Measurements from ENCODE around the gene VSIG10L2. TPM values are rescaled to one million over a fixed set of nuclear protein-coding genes. Genes with fewer than 3 reads are reported as not detected.
"Not testable (repeated sequence)": the region's sequence is repeated elsewhere in the genome, so short reads cannot be mapped to it uniquely, and the experiment has no call there.

Gene VSIG10L2
- total RNA-seq, 1 donor from 2014 or later = not detected

DNA sequence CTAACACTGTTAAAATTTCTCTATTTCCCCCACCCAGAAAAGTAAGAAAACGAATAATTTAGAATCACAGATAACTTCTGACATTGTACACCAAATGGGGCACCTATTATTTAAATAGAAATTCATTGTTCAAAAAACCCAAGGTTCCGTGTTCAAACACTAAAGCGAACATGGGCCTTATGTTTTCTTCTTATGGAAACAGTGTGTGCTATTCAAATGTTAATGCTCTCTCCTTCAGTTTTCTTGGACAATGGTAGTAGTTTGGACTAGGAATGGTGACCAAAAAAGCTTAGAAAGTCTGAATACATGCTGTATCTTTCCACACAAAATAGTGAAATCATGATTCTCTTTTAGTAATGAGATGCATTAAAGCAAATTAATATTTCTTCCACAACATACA lies 33.7 kb downstream of the VSIG10L2 start:
- no peak overlapping the region for H3K27ac Mint-ChIP-seq
- H3K9me3 Mint-ChIP-seq = no peaks in the 10 kb centered on the region
- H3K4me1 Mint-ChIP-seq (ENCODE audit: unreplicated experiment) = peaks cover 11% of the 10 kb centered on the region
- TF ChIP-seq, protein P1, sequence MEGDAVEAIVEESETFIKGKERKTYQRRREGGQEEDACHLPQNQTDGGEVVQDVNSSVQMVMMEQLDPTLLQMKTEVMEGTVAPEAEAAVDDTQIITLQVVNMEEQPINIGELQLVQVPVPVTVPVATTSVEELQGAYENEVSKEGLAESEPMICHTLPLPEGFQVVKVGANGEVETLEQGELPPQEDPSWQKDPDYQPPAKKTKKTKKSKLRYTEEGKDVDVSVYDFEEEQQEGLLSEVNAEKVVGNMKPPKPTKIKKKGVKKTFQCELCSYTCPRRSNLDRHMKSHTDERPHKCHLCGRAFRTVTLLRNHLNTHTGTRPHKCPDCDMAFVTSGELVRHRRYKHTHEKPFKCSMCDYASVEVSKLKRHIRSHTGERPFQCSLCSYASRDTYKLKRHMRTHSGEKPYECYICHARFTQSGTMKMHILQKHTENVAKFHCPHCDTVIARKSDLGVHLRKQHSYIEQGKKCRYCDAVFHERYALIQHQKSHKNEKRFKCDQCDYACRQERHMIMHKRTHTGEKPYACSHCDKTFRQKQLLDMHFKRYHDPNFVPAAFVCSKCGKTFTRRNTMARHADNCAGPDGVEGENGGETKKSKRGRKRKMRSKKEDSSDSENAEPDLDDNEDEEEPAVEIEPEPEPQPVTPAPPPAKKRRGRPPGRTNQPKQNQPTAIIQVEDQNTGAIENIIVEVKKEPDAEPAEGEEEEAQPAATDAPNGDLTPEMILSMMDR (conservative IDR thresholded peaks at IDR 0.05) = no peak
- H3K4me3 Mint-ChIP-seq = no peak overlapping the region
- H3K36me3 Mint-ChIP-seq = peaks cover 29% of the 10 kb centered on the region
- no peaks in the 10 kb centered on the region for H3K27me3 Mint-ChIP-seq
- no peak for DNase-seq (ENCODE audit: extremely low spot score, unreplicated experiment)

DNA sequence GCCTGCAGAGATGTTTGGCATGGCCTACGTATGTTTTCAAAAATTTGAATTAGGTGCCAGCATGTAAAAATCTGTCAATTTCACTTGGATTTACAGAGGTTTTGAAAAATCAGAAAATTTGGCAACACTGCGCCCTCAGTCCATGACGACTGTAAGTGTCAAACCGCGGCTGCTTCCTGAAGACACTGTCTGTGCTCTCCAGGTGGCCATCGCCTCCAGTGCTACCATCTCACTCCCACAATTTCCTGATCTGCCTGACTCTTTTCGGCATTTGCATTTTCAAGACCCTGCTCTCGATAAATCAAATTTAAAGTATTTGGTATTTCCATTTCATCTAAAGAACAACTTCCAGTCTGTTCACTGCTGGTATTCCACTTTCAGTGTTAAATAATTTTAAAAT lies 34.6 kb downstream of the VSIG10L2 start:
- no peak overlapping the region for H3K27ac Mint-ChIP-seq
- no peak for DNase-seq (ENCODE audit: extremely low spot score, unreplicated experiment)
- H3K9me3 Mint-ChIP-seq = no peaks in the 10 kb centered on the region
- H3K4me1 Mint-ChIP-seq (ENCODE audit: unreplicated experiment) = peaks cover 11% of the 10 kb centered on the region
- peaks cover 32% of the 10 kb centered on the region for H3K36me3 Mint-ChIP-seq
- no peak overlapping the region for H3K4me3 Mint-ChIP-seq
- no peaks in the 10 kb centered on the region for H3K27me3 Mint-ChIP-seq
- TF ChIP-seq, protein P1 (conservative IDR thresholded peaks at IDR 0.05) = no peak

DNA sequence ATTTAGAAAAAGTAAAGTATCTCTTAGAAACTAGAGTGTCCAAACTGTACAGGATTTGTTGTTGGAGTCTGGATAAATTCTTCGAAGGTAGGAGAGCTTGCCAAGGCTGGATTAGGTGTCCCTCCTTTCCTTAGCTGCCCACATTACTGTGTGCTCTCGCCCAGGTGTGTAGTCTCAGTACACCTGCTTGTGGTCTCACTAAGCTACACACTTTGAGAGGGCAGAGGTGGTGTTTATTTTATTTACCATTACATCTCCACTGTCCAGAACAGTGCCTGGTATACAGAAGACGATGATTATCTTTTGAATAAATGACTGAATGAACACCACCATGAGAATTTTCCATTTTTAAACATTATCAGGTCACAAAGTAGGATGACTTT lies 36.5 kb downstream of the VSIG10L2 start:
- Mint-ChIP-seq H3K36me3 (peaks cover 43% of the 10 kb centered on the region), H3K4me3 (no peak overlapping the region), H3K27me3 (no peaks in the 10 kb centered on the region), H3K9me3 (no peaks in the 10 kb centered on the region), H3K4me1 (ENCODE audit: unreplicated experiment) (peaks cover 11% of the 10 kb centered on the region), H3K27ac (no peak overlapping the region)
- no peak for DNase-seq (ENCODE audit: extremely low spot score, unreplicated experiment)
- TF ChIP-seq, protein P1 (conservative IDR thresholded peaks at IDR 0.05) = no peak

DNA sequence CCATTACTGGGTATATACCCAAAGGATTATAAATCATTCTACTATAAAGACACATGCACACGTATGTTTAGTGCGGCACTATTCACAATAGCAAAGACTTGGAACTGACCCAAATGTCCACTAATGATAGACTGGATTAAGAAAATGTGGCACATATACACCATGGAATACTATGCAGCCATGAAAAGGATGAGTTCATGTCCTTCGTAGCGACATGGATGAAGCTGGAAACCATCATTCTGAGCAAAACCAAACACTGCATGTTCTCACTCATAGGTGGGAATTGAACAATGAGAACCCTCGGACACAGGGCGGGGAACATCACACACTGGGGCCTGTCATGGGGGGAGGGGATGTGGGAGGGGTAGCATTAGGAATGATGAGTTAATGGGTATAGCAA lies 40.1 kb downstream of the VSIG10L2 start:
- H3K9me3 Mint-ChIP-seq; H3K27ac Mint-ChIP-seq; H3K27me3 Mint-ChIP-seq; DNase-seq (ENCODE audit: extremely low spot score, unreplicated experiment); H3K4me1 Mint-ChIP-seq (ENCODE audit: unreplicated experiment); H3K4me3 Mint-ChIP-seq: not testable (repeated sequence)
- peaks cover 51% of the 10 kb centered on the region for H3K36me3 Mint-ChIP-seq

DNA sequence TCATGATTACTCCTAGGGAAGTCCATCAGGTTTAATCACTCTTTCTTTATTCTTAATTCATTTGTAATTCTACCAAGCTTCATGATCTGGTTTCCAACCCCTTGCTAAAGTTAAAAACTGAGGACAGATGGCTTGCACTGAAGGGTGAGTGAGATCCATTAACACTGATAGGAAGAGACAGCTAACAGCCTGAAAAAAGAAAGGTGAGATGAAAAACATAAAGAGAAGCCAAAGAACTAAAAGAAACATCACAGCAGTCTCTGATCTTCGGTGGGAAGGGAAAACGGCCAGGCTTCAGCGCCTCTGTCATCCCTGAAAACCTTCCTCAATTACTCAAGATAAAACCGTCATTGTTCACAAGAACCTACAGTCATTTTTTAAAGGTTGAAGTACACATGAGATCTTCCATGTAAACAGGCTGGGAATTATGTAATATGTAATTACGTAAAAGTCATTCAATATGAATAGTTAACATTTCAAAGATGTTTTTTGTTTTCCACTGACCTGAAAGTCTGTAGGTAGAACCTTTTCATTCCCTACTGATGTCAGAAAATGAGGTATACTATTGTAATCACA lies 41.3 kb downstream of the VSIG10L2 start:
- H3K36me3 Mint-ChIP-seq = peaks cover 49% of the 10 kb centered on the region
- TF ChIP-seq, protein P1 (conservative IDR thresholded peaks at IDR 0.05) = no peak
- no peak for DNase-seq (ENCODE audit: extremely low spot score, unreplicated experiment)
- H3K27ac Mint-ChIP-seq = no peak overlapping the region
- no peaks in the 10 kb centered on the region for H3K27me3 Mint-ChIP-seq
- H3K4me3 Mint-ChIP-seq = no peak overlapping the region
- H3K9me3 Mint-ChIP-seq = no peaks in the 10 kb centered on the region
- peaks cover 5% of the 10 kb centered on the region for H3K4me1 Mint-ChIP-seq (ENCODE audit: unreplicated experiment)

DNA sequence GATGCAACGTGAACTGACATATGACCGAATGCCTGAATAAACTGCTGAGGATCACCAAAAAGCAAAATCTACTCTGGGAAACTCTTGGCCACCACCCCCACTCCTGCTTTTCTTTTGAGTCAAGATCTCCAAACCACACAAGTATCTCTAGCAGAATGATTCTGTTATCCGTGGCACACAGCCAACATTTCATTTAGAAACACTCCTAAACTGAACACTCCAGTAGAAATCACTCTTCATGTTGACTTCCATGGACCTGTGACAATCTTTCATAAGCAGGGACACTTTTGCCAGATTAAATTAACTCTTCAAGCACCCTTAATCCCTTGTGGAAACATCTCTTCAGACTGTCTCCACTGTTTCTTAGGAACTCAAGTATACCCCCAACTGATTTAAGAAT lies 44.4 kb downstream of the VSIG10L2 start:
- Mint-ChIP-seq H3K4me3 (no peak overlapping the region), H3K4me1 (ENCODE audit: unreplicated experiment) (peaks cover 8% of the 10 kb centered on the region), H3K36me3 (peaks cover 39% of the 10 kb centered on the region), H3K9me3 (no peaks in the 10 kb centered on the region), H3K27ac (no peak overlapping the region), H3K27me3 (no peaks in the 10 kb centered on the region)
- DNase-seq (ENCODE audit: extremely low spot score, unreplicated experiment) = no peak
- TF ChIP-seq, protein P1 (conservative IDR thresholded peaks at IDR 0.05) = no peak

Data from type B pancreatic cell (in vitro differentiated cells).